Measurements from ENCODE around the gene LPIN1.

LPIN1 gene

DNA sequence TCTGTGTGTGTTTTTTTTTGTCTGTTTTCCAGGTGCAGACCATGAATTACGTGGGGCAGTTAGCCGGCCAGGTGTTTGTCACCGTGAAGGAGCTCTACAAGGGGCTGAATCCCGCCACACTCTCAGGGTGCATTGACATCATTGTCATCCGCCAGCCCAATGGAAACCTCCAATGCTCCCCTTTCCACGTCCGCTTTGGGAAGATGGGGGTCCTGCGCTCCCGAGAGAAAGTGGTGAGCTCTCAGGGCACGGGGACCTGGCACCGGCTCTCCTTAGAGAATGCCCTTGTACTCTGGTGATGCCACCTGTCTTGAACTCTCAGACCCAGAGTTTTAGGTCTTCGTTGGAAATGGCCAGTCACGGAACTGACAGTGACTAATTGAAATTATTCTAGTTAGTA lies 19.1 kb downstream of the LPIN1 start:
- no peak for DNase-seq

DNA sequence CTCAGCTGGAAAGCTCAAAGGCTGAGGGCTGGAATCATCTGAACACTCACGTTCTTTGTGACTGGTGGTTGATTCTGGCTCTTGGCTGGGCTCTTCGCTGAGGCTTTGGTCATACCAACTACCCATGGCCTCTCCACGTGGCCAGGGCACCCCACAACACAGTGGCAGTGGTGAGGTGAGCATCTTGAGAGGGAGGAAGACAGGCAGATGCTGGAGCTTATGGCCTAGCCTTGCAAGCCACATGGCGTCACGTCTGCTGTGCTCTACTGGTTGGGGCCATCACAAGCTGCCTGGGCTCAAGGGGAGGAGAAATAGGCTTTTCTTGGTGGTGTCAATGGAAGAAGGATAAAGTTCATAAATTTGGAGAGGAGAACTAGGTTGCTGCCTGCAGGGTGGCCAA lies 19.6 kb downstream of the LPIN1 start:
- DNase-seq: no peak

DNA sequence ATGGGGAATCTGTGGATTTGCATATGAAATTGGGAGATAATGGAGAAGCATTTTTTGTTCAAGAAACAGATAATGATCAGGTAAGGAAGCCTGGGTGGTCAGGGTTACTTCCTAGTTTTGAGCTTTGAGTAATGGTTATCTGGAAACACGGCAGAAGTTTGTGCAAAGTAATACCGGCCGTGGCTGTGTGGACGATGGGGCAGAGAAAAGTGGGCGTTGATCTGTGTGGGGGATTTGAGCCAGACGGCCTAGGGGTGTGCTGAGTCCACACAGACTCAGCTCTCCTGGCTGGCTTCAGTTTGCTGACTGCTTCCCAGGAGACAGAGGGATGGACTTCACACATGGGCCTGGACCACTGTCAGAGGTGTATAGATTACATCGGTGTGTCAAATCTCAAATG lies 21.3 kb downstream of the LPIN1 start:
- no peak for DNase-seq

DNA sequence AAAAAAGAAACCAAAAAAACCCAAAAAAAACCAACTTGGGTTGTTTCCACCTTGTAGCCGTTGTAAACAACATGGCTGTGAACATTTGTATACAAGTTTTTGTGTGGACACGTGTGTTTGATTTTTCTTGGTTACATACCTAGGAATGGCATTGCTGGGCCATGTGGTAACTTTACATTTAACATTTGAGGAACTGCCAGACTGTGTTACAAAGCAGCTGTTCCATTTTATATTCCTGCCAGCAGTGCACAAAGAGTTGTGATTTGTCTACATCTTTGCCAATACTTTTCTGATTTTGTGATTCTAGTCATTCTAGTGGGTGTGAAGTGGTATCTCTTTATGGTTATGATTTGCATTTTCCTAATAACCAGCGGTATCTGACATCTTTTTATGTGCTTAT lies 22.5 kb downstream of the LPIN1 start:
- no peak for DNase-seq

DNA sequence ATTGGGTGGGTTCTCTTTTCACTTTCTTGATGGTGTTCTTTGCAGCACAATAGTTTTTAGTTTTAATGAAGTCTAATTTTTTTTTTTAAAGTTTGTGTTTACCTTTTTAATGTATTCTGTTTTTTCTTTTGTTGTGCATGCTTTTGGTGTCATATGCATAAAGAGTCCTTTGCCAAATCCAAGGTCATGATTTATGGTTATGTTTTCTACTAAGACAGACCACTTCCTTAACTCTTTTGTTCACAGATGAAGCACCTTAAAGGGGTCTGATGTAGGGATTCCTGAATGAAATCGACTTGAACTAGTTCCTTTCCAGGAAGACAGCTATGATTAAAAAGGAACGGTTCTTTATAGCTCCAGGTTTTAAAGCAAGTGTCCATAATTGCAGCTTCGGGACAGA lies 23.1 kb downstream of the LPIN1 start:
- no peak for DNase-seq

DNA sequence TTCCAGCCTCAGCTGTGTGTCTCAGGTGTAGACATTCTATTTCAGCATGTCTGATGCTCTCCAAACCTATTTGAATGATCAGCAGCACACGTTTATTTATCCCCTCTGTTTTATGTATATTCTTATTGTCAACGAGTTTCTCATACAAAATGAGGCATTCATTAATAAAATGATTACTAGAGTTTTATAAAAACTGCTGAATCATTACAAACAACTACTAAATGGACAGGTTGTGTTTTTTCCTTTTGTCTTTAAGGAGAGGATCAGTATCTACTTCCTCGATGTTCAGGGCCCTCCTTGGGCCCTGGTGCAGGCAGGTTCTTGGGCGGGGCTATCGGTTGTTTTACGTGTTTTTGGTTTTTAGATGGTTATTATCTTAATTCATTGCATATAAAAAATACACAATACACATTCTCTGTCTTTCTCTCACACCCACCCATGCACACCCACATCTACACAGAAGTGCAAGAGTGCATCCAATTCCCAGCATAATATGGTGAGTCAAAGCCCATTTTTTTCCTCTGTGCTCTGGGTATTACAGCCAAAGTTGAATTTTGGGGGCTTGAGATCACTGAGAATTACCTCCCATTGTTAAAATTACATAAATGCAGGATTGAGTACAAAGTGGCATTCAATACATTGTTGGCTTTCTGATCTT lies 24.2 kb downstream of the LPIN1 start:
- no peak for DNase-seq

DNA sequence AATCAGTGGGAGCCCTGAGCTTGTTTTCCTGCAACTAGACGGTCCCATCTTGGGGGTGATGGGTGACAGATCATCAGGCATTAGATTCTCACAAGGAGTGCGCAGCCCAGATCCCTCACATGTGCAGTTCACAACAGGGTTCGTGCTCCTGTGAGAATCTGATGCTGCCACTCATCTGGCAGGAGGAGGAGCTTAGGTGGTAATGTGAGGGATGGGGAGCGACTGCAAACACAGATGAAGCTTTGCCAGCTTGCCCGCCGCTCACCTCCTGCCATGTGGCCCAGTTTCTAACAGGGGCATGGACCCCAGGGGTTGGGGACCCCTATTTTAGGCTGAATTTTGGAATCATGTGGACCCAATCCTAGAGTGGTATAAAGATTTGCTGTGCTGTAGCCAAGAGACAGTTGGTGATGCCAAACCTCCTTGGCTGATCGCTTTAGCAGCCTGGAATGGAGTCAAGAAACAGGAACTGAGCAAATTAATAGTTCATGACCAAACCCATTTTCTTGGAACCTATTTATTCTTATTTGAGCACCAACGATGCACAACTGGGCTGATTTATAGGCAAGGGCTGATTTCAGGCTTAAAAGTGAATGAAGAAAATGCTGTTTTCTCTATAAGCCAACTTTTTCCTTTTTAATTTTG lies 25.7 kb downstream of the LPIN1 start:
- no peak for DNase-seq

DNA sequence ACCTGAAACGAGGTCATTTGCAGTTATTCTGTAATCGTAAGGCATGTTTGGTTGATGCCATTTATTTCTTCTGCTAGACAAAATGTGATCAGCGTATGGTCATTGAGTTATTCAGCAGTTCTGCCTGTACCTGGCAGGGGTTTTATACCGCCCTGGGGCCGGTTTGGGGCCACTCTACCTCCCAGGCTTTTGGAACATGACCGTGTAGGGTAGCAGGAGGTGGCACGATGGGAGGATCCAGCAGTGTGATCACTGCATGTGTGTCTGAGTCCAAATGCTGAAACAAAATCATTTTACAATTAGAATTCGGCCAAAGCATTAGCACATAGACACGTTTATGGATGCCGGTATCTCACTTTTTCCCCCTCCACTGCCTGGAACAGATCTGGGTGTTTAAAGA lies 26.7 kb downstream of the LPIN1 start:
- no peak for DNase-seq

DNA sequence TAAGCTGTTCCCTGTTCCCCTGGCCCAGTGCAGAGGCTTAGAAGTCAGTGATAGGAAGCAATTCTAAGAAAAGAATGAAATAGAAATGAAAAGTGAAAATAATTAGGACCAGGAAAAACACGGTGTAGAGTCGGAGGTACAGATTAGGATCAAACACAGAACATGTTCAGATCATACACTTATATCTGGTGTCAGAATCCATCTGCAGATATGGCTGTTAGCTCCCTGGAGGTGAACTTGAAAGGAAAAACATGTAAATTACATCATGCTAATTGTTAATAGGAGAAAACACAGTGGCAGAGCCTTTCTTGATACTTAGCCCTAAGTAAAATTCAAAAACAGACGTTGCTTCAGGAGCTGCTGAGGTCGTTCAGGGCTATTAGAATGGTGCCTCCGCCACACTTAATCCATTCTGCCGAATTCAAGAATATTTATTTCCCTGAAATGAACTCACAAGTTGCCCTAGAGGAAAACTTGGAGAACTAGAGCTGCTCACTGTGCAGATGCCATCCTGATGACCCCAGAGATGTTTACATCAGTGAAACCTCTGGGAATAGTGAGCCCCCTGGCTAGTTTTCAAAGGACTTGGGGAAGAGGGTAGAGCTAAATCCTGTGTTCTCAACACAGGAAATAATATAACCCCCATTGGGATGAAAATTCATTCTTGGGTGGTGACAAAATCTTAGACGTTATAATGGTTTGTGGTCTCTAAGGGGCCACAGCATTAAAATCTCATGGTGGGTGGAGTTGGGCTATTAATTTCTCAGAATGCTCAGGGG lies 27.5 kb downstream of the LPIN1 start:
- DNase-seq: no peak

DNA sequence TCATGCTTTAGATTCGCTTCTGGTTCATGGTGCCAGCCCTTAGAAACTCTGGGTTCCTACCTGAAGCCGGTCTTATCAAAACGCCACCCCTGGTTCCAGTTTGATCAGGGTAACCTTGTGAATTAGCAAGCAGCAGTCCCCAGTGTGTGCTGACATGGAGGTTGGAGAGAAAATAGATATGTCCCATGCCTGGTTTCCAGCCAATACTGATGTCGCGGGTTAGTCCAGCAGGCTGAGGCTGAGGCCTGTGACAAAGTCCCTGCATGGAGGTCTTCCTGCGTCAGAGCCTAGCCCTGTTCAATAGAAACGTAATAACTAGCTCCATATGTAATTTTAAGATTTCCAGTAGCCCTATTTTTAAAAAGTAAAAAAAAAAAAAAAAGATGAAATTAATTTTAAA lies 28.2 kb downstream of the LPIN1 start:
- no peak for DNase-seq

DNA sequence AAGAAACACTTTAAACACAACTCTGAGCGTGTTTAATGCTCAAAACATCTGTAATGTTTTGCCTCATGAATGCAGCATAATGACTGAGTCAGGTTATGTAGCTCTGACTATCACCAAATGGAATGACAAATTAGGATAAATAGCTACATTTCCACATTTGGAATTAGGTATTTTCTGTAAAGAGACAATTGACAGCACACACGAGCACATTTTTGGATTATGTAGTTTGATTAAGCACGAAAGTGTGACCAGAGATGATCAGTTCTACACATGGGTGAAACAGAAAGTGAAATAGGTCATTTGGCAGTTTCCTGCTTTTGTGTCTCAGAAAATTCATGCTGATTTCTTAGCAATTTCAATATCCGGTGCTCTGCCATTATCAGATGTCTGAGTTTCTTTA lies 29.0 kb downstream of the LPIN1 start:
- DNase-seq: no peak

DNA sequence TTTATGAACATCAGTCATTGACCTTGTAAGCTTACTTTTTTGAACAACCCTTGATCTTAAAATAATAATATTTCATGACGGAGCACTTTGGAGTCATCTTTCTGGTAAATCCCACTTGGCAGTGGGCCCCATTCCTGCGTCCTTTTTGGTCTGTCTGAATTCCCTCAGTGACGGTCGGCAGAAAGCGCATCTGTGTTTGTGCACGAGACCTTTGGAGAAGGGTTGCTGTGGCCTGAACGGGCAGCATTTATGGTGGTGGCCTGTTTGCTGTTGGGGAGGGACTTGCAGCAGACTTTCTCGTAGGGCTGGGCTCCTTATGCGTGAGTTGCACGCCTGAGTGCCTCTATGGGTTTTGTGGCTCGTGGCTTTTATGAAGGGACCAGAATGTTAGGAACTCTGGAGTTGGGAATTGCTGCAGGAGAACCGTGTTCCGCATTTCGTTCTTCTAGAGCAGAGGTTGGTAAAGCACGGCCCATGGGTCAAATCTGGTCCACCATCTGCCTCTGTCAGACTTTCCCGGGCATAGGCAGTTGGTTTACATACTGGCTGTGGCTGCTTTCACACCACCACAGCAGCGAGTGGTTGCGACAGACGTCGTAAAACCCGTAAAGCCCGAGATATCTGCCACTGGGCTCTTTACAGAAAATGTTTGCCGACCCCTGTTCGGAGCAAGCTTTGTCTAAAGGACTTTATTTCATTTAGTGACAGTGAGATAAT lies 30.8 kb downstream of the LPIN1 start:
- DNase-seq: no peak

DNA sequence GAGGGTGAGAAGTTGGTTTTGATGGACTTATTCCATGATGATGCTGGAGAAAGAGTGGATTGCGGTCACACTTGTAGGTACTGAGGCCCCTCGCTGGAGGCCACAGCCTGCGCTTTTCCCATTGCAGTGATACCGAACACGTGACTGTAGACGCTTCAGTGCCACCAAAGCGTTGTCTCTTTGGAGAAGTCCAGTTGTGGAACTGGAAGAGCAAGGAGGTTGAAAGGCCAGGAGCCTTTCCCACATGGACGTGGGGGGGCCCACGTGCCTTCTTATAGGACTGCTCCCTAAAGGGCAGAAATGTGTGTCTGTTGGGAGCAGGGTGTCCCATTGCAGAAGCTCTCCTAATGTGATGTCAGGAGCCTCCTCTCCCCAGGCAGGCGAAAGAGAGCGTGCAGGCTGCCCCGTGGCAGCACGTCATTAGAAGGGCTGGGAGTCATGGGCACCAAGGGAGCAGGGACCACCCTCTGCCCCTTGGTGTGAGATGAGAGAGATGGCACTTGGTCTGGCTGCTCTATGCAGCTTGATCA lies 31.5 kb downstream of the LPIN1 start:
- no peak for DNase-seq

DNA sequence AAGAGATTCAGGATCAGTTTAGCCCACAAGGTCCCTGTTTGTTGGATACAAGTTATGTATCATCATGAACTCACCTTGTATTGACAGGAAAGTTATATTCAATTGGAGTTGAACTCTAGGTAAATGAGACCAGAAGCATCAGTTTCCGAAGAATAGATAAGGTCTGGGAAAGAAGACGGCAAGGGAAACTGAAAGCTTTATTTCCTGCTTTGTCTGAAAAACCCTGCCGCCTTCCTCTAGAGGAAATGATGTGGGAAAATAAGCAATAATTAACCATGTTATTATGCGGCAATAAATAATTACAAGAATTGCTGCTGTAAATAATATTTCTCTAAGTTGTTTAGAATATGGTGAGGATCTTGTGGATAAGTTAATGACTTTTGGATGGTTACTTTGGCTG lies 32.0 kb downstream of the LPIN1 start:
- no peak for DNase-seq

DNA sequence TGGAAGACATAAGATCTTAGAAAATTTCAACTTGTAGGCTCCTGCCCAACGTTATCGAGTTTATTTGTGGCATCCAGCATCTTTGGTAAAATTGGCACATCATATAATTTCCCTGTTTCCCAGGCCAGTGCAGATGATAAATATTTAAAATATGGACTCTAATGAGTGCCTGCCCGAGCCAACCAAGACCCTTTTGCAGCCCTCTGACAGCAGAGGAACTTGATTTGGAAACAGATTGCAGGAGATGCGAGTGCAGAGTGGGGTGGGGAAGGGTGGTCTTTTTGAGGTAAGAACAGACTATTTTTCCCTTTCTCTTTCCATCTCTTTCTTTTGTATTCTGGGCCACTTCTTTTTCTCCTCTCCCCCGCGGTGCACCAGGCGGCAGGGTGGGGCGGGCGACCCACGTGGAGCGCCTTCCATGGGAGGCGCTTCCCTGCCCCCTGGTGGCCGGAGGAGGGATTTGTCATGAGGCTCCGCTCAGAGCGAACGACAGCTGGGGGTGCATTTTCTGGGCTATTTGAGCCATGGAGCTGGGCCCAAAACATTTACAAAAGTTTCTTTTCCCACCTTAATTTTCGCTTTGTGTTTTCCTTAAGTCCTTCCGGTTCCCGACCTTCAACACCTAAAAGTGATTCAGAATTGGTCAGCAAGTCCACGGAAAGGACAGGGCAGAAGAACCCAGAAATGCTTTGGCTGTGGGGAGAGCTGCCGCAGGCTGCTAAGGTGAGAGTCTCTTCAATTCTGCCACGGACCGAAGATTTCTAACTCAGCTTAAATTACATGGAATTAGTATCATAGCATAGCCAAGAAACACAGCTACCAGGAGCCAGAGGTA lies 32.7 kb downstream of the LPIN1 start:
- peak in 1 of 2 experiments; percentile 23 for DNase-seq

DNA sequence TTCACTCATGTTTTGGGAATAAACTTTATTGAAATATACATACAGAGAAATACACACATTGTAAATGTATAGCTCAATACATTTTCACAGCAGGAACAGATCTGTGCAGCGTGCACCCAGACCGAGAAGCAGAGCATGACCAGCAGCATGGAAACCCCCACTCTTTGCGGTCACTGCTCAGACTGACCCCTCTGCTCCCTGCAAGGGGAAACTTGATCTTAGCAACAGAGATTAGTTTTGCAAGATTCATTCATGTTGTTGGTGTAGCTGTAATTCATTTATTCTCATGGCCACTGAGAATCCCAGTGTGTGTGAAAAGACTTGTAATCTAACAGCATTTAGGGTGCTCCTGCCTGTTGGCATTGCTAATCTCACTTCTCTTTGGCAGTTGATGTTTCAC lies 35.2 kb downstream of the LPIN1 start:
- DNase-seq: no peak

DNA sequence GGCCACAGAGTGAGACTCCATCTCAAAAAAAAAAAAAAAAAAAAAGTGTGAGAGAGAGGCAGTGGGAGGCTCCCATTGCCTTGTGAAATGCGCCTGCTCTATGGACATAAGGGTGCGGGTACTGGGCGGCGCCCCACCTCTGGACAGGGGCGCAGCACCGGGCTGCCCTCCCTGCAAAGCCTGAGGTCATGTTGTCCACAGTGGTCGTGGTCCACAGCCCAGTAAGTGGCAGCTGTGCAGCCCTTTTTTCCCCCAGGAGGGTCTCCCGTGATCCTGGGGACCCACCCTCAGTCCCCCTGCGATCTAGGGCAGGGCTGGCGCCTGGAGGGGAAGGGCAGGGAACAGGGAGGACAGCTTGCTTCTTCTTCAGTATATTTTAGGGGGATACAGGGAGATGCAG lies 37.8 kb downstream of the LPIN1 start:
- no peak for DNase-seq

DNA sequence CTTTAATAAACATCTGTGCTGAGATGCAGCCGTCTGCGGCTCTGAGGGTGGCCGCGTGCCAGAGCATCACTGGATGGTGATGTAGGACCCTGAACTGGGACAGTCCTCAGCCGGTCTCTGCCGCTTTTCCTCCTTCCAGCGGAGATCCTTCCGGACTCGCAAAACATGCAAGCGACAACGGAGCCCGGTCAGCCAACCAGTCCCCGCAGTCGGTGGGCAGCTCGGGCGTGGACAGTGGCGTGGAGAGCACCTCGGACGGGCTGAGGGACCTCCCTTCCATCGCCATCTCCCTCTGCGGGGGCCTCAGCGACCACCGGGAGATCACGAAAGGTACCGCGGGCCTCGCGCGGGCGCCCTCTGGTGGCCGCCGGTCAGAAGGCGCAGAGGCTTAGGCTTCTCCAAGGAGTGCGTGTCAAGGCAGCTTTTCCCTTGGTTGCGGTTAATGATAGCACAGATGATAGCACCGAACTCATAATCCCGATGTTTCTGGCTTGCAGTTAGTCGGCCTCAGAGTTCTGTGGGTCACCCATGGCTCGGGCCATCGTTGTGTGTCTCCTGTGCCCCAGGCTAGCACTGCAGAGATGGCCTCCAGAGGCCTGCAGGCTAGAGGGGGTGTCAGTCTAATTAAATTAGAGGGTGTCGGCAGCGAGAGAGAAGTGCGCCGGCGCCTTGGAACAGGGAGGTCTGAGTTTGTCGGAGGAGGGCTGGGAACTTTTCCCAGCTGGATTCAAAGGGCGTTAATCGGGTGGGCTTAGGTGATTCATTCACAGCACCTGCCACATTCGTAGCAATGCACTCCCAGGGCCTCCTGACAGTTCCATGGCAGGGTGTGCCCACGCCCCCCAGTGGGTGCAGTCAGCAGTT lies 38.5 kb downstream of the LPIN1 start:
- no peak for DNase-seq

DNA sequence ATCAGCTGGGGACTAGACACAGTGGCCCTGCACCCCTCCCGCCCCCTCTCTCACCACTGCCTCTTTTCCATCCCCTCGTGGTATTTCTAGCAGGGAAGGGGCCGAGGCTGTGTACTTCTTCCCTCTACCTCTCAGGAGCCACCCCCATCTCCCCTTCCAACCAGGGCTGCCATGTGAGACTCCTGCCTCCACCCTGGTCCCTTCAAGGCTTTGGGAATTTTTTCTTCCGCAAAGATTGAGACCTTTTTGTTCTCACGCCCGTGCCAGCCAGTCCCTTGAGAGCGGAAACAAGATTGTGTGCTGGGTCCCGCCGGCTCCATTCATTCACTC lies 39.1 kb downstream of the LPIN1 start:
- no peak for DNase-seq

DNA sequence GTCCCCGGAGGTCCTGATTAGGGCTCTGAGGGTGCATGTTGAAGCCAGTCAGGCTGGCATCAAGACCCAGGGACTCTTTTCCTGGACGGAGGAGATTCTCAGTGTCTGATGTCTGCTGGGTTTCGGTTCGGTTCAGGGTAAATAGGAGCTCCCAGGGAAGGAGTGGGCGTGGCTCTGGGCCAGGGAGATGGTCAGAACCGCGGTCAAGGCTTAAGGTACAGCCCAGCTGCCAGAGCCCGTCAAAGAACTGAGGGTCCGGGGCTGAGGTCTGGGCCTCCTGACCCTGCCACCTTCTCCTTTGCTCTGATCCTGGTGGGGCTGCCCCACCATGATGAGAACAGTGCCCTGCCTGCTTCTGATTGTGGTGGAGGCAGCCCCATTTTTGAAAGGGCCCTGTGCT lies 39.8 kb downstream of the LPIN1 start:
- no peak for DNase-seq

DNA sequence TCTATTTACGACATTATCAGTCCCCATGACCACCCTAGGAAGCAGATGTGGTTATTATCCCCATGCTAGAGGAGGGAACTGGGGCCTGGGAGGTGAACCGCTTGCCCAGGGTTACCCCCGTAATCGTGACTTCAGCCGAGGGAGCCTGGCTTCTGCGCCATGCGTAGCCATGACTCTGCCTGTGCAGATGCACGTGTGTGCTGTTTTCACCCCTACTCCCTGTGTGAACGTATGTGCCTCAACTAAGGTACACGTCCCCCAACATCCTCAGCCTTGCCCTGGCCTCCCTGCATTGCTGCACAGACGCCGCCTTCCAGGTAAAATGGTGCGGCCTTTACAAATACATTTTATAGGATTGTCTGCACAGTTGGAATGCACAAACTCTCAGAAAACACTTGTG lies 40.2 kb downstream of the LPIN1 start:
- DNase-seq: no peak

DNA sequence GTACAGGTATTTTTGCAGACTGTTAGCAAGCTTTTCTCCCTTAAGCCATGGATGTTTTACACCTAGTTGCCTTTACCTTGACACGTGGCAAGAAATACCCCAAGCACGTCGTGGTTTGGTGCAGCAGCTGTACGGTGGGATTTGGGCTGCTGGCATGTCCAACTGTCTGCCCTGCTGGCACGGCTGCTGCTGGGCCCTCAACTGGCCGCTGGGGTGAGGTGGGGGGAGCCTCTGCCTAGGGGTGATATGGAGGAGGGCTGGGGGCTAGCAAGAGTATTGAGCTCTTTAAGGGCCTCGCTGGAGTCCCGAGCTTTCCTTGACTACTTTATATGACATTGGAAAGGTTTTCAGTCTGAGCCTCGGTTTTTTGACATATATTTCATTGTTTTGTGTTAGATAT lies 41.6 kb downstream of the LPIN1 start:
- no peak for DNase-seq

Data from SW 1271 (cell line).